ENCODE data around the gene PRICKLE3. TPM values are rescaled to one million over a fixed set of nuclear protein-coding genes. Genes with fewer than 3 reads are reported as not detected.

Gene PRICKLE3
- total and polyA plus RNA-seq, 2 donors from 2014 or later, result 3.4 to 11.6 TPM

GRCh38 chrX:49165901-49166881 lies 20.0 kb downstream of the PRICKLE3 start:
- H3K9ac ChIP-seq (ENCODE audit: low read length in 3 of 3), result peak overlapping the region in 1 of 3 donors; percentile 40
- peak overlapping the region; percentile 39 to 57 (median 48) for H3K4me3 ChIP-seq (ENCODE audit: low read length in 3 of 3)
- DNase-seq (peak; percentile 90 to 95 (median 92)), FAIRE-seq (no peak)
- H3K27ac ChIP-seq (ENCODE audit: low read depth in 2 of 2, low read length in 2 of 2), result peak overlapping the region; percentile 79 to 92
- no peaks in the 10 kb centered on the region for H3K9me3 ChIP-seq (ENCODE audit: control insufficient read depth in 2 of 3, insufficient read depth in 1 of 3, low read length in 3 of 3)
- intact Hi-C loops (cut with DNase I), result no loop called here
- H3K27me3 ChIP-seq (ENCODE audit: control insufficient read depth, insufficient read depth, low read length), result no peaks in the 10 kb centered on the region
- H3K36me3 ChIP-seq (ENCODE audit: control insufficient read depth in 2 of 3, insufficient read depth in 3 of 3, low read length in 3 of 3), result no peaks in the 10 kb centered on the region
- TF ChIP-seq CTCF (IDR thresholded peaks at IDR 0.05; ENCODE audit: borderline replicate concordance, extremely low read depth, insufficient read depth), result no peak
- no peaks in the 10 kb centered on the region for H3K4me1 ChIP-seq (ENCODE audit: control insufficient read depth in 2 of 3, insufficient read depth in 2 of 3, low read depth in 1 of 3, low read length in 3 of 3)

GRCh38 chrX:49164589-49165360 lies 21.4 kb downstream of the PRICKLE3 start:
- Histone ChIP-seq H3K4me3 (ENCODE audit: low read length in 3 of 3) (no peak overlapping the region), H3K9me3 (ENCODE audit: control insufficient read depth in 2 of 3, insufficient read depth in 1 of 3, low read length in 3 of 3) (no peaks in the 10 kb centered on the region), H3K4me1 (ENCODE audit: control insufficient read depth in 2 of 3, insufficient read depth in 2 of 3, low read depth in 1 of 3, low read length in 3 of 3) (no peaks in the 10 kb centered on the region), H3K27me3 (ENCODE audit: control insufficient read depth, insufficient read depth, low read length) (no peaks in the 10 kb centered on the region), H3K36me3 (ENCODE audit: control insufficient read depth in 2 of 3, insufficient read depth in 3 of 3, low read length in 3 of 3) (no peaks in the 10 kb centered on the region), H3K27ac (ENCODE audit: low read depth in 2 of 2, low read length in 2 of 2) (peak overlapping the region in 1 of 2 donors; percentile 95), H3K9ac (ENCODE audit: low read length in 3 of 3) (no peak overlapping the region)
- DNase-seq, result peak in 1 of 5 donors; percentile 40
- no peak for FAIRE-seq
- no peak for TF ChIP-seq CTCF (IDR thresholded peaks at IDR 0.05; ENCODE audit: borderline replicate concordance, extremely low read depth, insufficient read depth)
- intact Hi-C loops (cut with DNase I), result no loop called here

GRCh38 chrX:49163555-49164419 lies 22.4 kb downstream of the PRICKLE3 start:
- intact Hi-C loops (cut with DNase I), result no loop called here
- no peak for FAIRE-seq
- Histone ChIP-seq H3K4me1 (ENCODE audit: control insufficient read depth in 2 of 3, insufficient read depth in 2 of 3, low read depth in 1 of 3, low read length in 3 of 3) (no peaks in the 10 kb centered on the region), H3K9me3 (ENCODE audit: control insufficient read depth in 2 of 3, insufficient read depth in 1 of 3, low read length in 3 of 3) (no peaks in the 10 kb centered on the region), H3K27ac (ENCODE audit: low read depth in 2 of 2, low read length in 2 of 2) (peak overlapping the region; percentile 94 to 95), H3K4me3 (ENCODE audit: low read length in 3 of 3) (peak overlapping the region in 2 of 3 donors; percentile 20 to 60), H3K9ac (ENCODE audit: low read length in 3 of 3) (peak overlapping the region in 1 of 3 donors; percentile 73), H3K27me3 (ENCODE audit: control insufficient read depth, insufficient read depth, low read length) (no peaks in the 10 kb centered on the region), H3K36me3 (ENCODE audit: control insufficient read depth in 2 of 3, insufficient read depth in 3 of 3, low read length in 3 of 3) (no peaks in the 10 kb centered on the region)
- peak; percentile 64 for TF ChIP-seq CTCF (IDR thresholded peaks at IDR 0.05; ENCODE audit: borderline replicate concordance, extremely low read depth, insufficient read depth)
- DNase-seq, result peak; percentile 83 to 95 (median 92)
